HG03354 (cell line): Measurements from ENCODE around the gene ULK1.

Experiments used
- ATAC-seq: cut with Tn5 transposase; IDR thresholded peaks from one replicate; pipeline ENCODE4 v1.9.1; 2021; ENCODE audit warnings: mild to moderate bottlenecking; ENCODE audit not compliant: unreplicated experiment, poor library complexity, severe bottlenecking

The ULK1 gene

GRCh38 chr12:131904346-131904745 is 9.9 kb downstream of the ULK1 start:
- ATAC-seq = no peak

- ATAC-seq = no peak
Measured at GRCh38 chr12:131905081-131905629, 10.7 kb downstream of the ULK1 start.

GRCh38 chr12:131905630-131906091 is 11.2 kb downstream of the ULK1 start:
- ATAC-seq = no peak

GRCh38 chr12:131907379-131908091 is 13.1 kb downstream of the ULK1 start:
- ATAC-seq = no peak

- no peak for ATAC-seq
Measured at GRCh38 chr12:131908092-131909080, 14.0 kb downstream of the ULK1 start.

- no peak for ATAC-seq
Measured at GRCh38 chr12:131909081-131909751, 14.8 kb downstream of the ULK1 start.

- ATAC-seq = no peak
Measured at GRCh38 chr12:131909752-131910219, 15.4 kb downstream of the ULK1 start.

GRCh38 chr12:131910302-131911027 is 16.0 kb downstream of the ULK1 start:
- no peak for ATAC-seq

- no peak for ATAC-seq
Measured at GRCh38 chr12:131911028-131911650, 16.7 kb downstream of the ULK1 start.

GRCh38 chr12:131911851-131912477 is 17.5 kb downstream of the ULK1 start:
- ATAC-seq = no peak

GRCh38 chr12:131912518-131913274 is 18.3 kb downstream of the ULK1 start:
- no peak for ATAC-seq

- no peak for ATAC-seq
Measured at GRCh38 chr12:131913666-131914065, 19.2 kb downstream of the ULK1 start.

- no peak for ATAC-seq
Measured at GRCh38 chr12:131914179-131914702, 19.8 kb downstream of the ULK1 start.

- ATAC-seq = no peak
Measured at GRCh38 chr12:131915000-131915689, 20.7 kb downstream of the ULK1 start.

GRCh38 chr12:131915823-131916222 is 21.4 kb downstream of the ULK1 start:
- no peak for ATAC-seq

- no peak for ATAC-seq
Measured at GRCh38 chr12:131916306-131917138, 22.1 kb downstream of the ULK1 start.
